Measurements from ENCODE around the gene TM2D1. TPM values are rescaled to one million over a fixed set of nuclear protein-coding genes. Genes with fewer than 3 reads are reported as not detected.

Gene TM2D1
- total RNA-seq, 3 donors from 2014 or later, result 40.4 to 45.5 (median 42.6) TPM

DNA sequence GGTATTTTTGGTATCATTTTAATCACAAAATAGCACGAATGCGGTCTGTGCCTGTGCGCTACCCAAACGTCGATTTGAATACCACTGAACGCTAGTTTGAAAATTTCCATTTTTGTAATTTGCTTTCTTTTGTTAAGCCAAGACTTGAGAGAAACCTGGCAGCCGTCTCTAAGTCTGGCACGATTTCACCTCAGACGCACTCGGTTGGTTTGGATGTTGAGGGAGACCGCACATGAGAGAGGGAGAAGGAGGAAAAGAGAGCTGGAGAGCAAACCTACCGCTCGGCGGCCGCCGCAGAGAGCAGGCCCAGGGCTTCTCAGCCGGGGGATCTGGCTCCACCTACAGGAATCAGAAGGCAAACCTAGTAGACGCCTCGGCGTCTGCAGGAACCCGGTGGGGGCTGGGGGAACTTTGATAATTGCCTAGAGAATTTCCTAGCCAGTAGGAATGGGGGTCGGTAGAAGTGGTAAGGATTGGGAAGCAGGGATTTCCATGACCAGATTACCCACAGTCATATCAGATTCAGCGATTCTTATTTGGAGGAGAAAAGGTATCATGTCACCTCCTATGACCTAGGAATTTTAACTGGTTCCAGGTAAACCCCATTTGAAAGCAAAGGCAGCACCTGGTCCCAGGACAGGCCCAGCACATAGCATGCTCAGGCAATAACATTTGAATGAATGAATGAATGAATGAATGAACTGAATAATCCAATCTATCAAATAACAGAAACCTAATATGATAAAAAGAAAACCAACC is 83.2 kb downstream of the TM2D1 start:
- DNase-seq (peak; percentile 71 to 74 (median 72)), ATAC-seq (peak; percentile 91)
- Histone ChIP-seq H3K4me3 (no peak overlapping the region), H3K36me3 (ENCODE audit: low read depth) (no peaks in the 10 kb centered on the region), H3K9me3 (no peaks in the 10 kb centered on the region), H3K4me1 (ENCODE audit: low read depth) (no peaks in the 10 kb centered on the region)
- TF ChIP-seq, protein P1, sequence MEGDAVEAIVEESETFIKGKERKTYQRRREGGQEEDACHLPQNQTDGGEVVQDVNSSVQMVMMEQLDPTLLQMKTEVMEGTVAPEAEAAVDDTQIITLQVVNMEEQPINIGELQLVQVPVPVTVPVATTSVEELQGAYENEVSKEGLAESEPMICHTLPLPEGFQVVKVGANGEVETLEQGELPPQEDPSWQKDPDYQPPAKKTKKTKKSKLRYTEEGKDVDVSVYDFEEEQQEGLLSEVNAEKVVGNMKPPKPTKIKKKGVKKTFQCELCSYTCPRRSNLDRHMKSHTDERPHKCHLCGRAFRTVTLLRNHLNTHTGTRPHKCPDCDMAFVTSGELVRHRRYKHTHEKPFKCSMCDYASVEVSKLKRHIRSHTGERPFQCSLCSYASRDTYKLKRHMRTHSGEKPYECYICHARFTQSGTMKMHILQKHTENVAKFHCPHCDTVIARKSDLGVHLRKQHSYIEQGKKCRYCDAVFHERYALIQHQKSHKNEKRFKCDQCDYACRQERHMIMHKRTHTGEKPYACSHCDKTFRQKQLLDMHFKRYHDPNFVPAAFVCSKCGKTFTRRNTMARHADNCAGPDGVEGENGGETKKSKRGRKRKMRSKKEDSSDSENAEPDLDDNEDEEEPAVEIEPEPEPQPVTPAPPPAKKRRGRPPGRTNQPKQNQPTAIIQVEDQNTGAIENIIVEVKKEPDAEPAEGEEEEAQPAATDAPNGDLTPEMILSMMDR (IDR thresholded peaks at IDR 0.05), result peak; percentile 60
- intact Hi-C loops (cut with DNase I, micrococcal nuclease), result no loop called here

DNA sequence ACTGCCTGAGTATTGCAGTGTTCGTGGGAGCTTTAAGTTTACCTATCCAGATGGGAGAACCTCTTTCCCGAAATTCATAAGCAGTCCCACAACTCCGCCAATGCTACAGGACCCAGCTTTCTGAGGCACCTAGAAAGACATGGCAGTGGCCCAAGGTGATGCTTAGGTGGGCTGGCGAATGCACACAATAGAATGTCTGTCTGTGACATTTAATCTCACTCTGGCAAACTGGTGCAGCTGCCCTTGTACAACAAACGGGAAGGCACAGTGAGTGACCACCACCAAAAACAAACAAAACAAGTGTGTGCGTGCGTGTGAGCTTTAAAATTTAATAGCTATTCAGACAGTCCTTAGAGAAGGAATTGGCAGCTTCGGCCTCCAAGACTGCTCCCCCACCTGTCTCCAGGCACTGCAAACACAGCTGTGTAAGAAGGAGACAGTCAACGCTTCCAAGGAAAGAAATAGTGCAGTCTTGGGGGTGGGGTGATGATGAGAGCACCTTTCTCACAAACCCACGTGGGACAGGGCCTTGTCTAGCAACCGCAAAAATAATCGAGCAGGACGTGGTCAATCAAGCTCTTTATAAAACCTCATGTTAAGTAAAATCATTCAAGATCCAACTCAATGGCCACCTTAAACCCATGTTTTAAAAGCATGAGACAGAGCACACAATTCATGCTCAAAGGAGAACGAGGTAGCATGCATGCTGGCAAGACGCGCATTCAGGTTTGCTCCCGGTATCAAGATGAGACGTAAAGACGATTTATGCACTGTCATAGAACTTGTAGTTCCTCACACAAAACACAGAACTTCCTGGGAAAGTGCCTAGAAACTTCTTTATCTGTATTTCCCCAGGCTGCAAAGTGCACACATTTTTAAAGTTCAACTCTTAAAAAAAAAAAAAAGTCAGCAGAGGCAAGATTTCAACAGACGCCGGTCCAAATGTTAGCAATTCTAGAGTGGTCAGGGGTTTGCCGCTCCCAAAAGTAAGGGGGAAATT is 84.1 kb downstream of the TM2D1 start:
- TF ChIP-seq, protein P1 (IDR thresholded peaks at IDR 0.05), result no peak
- no peaks in the 10 kb centered on the region for H3K9me3 ChIP-seq
- intact Hi-C loops (cut with DNase I, micrococcal nuclease), result no loop called here
- DNase-seq, result no peak
- H3K36me3 ChIP-seq (ENCODE audit: low read depth), result no peaks in the 10 kb centered on the region
- peak; percentile 22 for ATAC-seq
- no peak overlapping the region for H3K4me3 ChIP-seq
- H3K4me1 ChIP-seq (ENCODE audit: low read depth), result no peaks in the 10 kb centered on the region

DNA sequence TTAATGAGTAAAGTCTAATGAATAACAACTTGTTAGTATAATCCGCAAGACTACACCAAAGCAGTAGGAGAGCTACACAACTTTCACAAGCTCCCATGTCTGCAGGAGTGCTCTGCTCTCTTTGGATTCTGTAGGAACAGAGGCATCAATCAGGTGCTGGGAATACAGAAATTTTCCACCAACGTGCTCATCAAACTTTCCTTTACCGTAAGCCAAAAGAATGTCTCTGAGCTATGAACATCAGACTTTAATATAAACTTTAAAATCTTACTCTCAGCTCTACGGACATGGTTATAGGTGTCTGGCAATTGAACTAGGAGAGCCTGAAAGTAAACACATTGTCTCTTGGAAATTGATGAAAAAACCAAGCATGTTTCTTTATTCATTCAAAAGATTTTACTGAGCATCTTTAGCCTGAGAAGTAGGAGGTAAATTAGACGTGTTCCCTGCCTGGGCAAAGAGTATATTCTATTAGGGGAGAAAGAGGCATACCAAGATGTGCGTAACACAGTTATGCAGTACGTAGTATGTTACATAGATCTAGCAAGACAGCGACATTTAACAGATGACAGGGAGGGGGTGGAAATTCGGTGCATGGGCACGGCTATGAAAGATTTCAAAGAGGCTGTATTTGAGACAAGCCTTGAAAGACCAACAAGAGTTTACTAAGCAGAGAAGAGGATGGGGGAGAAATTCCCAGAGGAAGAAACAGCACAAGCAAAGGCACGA is 85.2 kb downstream of the TM2D1 start:
- H3K36me3 ChIP-seq (ENCODE audit: low read depth), result no peaks in the 10 kb centered on the region
- no peak overlapping the region for H3K4me3 ChIP-seq
- no peaks in the 10 kb centered on the region for H3K9me3 ChIP-seq
- TF ChIP-seq, protein P1 (IDR thresholded peaks at IDR 0.05), result no peak
- ATAC-seq (no peak), DNase-seq (no peak)
- H3K4me1 ChIP-seq (ENCODE audit: low read depth), result no peaks in the 10 kb centered on the region
- intact Hi-C loops (cut with DNase I, micrococcal nuclease), result no loop called here

DNA sequence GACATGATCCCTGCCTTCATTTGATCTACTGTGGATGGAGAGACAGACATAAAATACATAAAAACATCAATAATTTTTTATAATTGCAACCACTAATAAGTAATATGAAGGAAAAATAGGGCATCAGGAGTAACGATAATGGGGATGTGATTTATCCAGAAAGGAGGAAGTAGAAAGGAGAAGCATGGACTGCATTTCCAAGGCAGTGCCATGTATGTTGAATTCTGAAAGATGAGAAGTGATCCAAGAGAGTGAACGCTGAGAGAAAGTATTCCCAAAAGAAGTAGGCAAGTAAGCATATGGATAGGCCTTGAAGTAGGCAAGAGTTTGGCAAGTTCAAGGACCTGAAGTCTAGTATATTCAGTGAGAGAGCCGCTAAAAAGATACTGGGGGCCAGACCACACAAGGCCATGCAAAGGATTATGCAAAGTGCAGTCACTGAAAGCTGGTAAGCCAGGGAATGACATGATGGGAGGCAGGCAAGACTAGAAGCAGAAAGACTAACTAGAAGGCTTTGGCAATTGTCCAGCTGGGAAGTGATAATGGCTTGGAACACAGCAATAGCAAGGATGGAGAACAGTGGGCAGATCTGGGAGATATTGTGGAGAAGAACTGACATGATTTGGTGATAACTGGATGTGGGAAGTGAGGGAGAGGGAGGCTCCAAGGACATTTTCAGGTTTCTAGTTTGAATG is 85.9 kb downstream of the TM2D1 start:
- intact Hi-C loops (cut with DNase I, micrococcal nuclease), result no loop called here
- Histone ChIP-seq H3K9me3 (no peaks in the 10 kb centered on the region), H3K4me3 (no peak overlapping the region), H3K4me1 (ENCODE audit: low read depth) (no peaks in the 10 kb centered on the region), H3K36me3 (ENCODE audit: low read depth) (no peaks in the 10 kb centered on the region)
- no peak for DNase-seq
- TF ChIP-seq, protein P1 (IDR thresholded peaks at IDR 0.05), result no peak
- ATAC-seq, result no peak

DNA sequence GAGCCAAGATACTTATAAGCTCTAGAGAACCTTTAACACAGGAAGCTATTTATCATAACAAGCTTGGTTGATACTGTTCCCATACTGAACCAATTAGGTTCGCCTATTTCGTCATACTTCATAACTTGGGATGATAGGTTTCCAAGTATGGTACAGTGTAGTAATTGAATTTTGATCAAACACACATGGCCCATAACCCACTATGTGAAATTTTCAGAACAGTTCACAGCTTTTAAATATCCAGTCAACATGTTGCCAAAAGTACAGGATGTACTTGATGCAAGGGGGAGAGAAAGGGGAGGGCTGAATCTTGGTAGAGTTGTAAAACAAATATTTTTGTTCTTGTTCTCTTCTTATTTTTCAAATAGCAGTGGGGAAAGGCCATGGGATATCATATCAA is 86.6 kb downstream of the TM2D1 start:
- Histone ChIP-seq H3K9me3 (no peaks in the 10 kb centered on the region), H3K4me1 (ENCODE audit: low read depth) (no peaks in the 10 kb centered on the region), H3K36me3 (ENCODE audit: low read depth) (no peaks in the 10 kb centered on the region), H3K4me3 (no peak overlapping the region)
- TF ChIP-seq, protein P1 (IDR thresholded peaks at IDR 0.05), result no peak
- ATAC-seq (peak; percentile 39), DNase-seq (no peak)
- intact Hi-C loops (cut with DNase I, micrococcal nuclease), result no loop called here
